Neural cell (in vitro differentiated cells): ENCODE measurements around the gene CRMP1.

Source experiments
- CTCF ChIP-seq: fragments of 450-650 bp; IDR thresholded peaks from 2 replicates; pipeline ENCODE4 v1.5.1; 2014; ENCODE audit warnings: antibody characterized with exemption, mild to moderate bottlenecking, moderate library complexity; ENCODE audit not compliant: poor library complexity, severe bottlenecking
- EP300 ChIP-seq: fragments of 450-650 bp; conservative IDR thresholded peaks from 2 replicates; pipeline ENCODE4 v1.6.1; 2014; ENCODE audit warnings: antibody characterized with exemption, mild to moderate bottlenecking, moderate library complexity; ENCODE audit not compliant: poor library complexity, severe bottlenecking
- EZH2 ChIP-seq: fragments of 200-600, 300-800 bp; shearing (Covaris generic), sonication (generic); IDR thresholded peaks from 2 replicates; pipeline ENCODE4 v1.6.1; 2014; ENCODE audit warnings: antibody characterized with exemption, low read length, borderline replicate concordance, mild to moderate bottlenecking; ENCODE audit not compliant: insufficient read depth, poor library complexity, severe bottlenecking
- MXI1 ChIP-seq: fragments of 450-650 bp; conservative IDR thresholded peaks from 2 replicates; pipeline ENCODE4 v1.6.1; 2014; ENCODE audit warnings: antibody characterized with exemption, mild to moderate bottlenecking; ENCODE audit not compliant: poor library complexity, severe bottlenecking
- POLR2AphosphoS5 ChIP-seq: IDR thresholded peaks from 2 replicates; pipeline ENCODE4 v1.6.1; 2012
- RAD21 ChIP-seq: fragments of 450-650 bp; conservative IDR thresholded peaks from 2 replicates; pipeline ENCODE4 v1.6.1; 2014; ENCODE audit warnings: antibody characterized with exemption, mild to moderate bottlenecking, moderate library complexity
- REST ChIP-seq: IDR thresholded peaks from 2 replicates; pipeline ENCODE4 v1.6.1; 2012; ENCODE audit warnings: borderline replicate concordance
- SMC3 ChIP-seq: fragments of 450-650 bp; conservative IDR thresholded peaks from 2 replicates; pipeline ENCODE4 v1.6.1; 2014; ENCODE audit warnings: antibody characterized with exemption, mild to moderate bottlenecking, moderate library complexity; ENCODE audit not compliant: poor library complexity
- TAF1 ChIP-seq: IDR thresholded peaks from 2 replicates; pipeline ENCODE4 v1.6.1; 2012; ENCODE audit warnings: low read depth

GRCh38 chr4:5881340-5881739 is 11.5 kb downstream of the CRMP1 start:
- TF ChIP-seq CTCF: no peak
- TF ChIP-seq REST: no peak
- TF ChIP-seq TAF1: no peak
- TF ChIP-seq EZH2: no peak
- TF ChIP-seq MXI1: no peak
- TF ChIP-seq POLR2AphosphoS5: no peak
- no peak for TF ChIP-seq SMC3
- TF ChIP-seq EP300: no peak
- TF ChIP-seq RAD21: no peak
